ENCODE data around the gene GLT6D1. TPM values are rescaled to one million over a fixed set of nuclear protein-coding genes. Genes with fewer than 3 reads are reported as not detected.

The GLT6D1 gene
- total RNA-seq, 2 donors from 2014 or later: not detected

GRCh38 chr9:135667463-135668001 lies 28.2 kb upstream of the GLT6D1 start:
- Histone ChIP-seq H3K36me3 (no peaks in the 10 kb centered on the region), H3K27ac (no peak overlapping the region), H3K4me3 (no peak overlapping the region), H3K4me1 (no peaks in the 10 kb centered on the region), H3K27me3 (no peaks in the 10 kb centered on the region), H3K9me3 (no peaks in the 10 kb centered on the region)
- no peak for TF ChIP-seq CTCF (IDR thresholded peaks at IDR 0.05)
- DNase-seq (ENCODE audit: low spot score): no peak

GRCh38 chr9:135666534-135667462 lies 27.5 kb upstream of the GLT6D1 start:
- Histone ChIP-seq H3K4me1 (no peaks in the 10 kb centered on the region), H3K4me3 (no peak overlapping the region), H3K27ac (no peak overlapping the region), H3K27me3 (no peaks in the 10 kb centered on the region), H3K36me3 (no peaks in the 10 kb centered on the region), H3K9me3 (no peaks in the 10 kb centered on the region)
- no peak for TF ChIP-seq CTCF (IDR thresholded peaks at IDR 0.05)
- no peak for DNase-seq (ENCODE audit: low spot score)

DNA sequence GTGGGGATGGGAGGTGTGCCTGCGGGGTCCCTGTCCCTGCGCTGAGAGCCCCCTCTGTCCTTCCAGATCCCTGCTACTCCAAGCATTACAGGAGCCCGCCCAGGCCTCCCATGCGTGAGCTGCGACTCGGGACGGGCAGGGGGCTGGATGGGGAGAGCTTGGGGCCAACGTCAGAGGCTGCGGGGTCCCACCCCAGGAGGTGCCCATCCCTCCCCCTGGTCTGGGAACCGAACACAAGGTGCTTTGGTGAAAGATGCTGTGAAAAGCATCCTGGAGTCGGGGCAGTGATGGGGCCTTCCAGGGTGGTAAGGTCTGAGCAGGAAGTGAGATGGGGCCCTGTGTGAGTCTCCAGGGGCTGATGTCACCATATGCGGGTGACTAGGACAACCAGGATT lies 26.5 kb upstream of the GLT6D1 start:
- TF ChIP-seq CTCF (IDR thresholded peaks at IDR 0.05): no peak
- H3K36me3 ChIP-seq: no peaks in the 10 kb centered on the region
- H3K27me3 ChIP-seq: no peaks in the 10 kb centered on the region

DNA sequence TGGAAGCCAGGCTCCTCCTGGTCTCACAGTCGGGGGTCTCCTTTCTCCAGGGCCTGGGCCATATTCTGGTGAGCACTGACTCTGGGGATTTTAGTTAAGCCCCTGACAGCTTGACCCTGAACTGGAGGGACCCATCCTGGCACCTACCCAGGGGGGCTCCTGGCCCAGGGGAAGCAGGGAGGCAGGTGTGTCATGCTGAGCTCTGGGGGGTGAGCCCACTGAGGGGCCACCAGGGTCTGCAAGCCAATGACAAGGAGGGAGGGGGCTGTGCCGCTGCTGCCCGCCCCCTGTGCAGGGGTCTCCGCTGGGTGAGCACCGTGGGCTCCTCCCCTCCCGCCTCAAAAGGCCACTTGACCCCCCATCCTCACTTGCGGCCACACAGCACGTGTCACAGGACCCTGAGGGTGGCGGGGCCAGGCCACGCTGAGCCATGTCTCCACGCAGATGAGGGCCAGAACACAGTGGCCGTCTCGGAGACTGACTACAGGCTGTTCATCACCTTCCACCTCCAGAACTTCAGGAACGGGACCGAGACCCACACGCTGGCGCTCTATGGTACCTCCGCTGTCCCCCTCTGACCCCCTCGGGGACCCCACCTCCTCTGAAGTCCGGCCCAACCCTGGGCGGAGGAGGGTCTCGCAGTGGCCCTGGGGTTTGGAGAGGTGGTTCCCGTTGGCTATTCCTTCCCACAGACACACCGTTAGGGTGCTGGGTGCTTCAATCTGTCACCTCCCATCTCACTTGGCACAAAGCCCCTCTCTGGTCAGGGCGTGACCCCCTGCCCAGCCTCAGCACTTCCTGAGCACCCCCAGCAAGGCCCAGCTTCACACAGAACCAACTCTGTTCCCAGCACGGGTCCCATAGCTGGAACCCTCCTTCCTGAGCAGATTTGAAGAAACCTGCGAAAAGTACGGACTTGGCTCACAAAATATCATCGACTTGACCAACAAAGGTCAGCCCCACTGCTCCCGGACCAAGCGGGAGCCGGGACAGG lies 25.8 kb upstream of the GLT6D1 start:
- no peak overlapping the region for H3K4me3 ChIP-seq
- H3K9me3 ChIP-seq: no peaks in the 10 kb centered on the region
- no peak overlapping the region for H3K27ac ChIP-seq
- H3K4me1 ChIP-seq: no peaks in the 10 kb centered on the region
- no peaks in the 10 kb centered on the region for H3K27me3 ChIP-seq
- no peak for TF ChIP-seq CTCF (IDR thresholded peaks at IDR 0.05)
- no peaks in the 10 kb centered on the region for H3K36me3 ChIP-seq
- DNase-seq (ENCODE audit: low spot score): no peak

More for the DNA sequence above, 26.5 kb upstream of the GLT6D1 start:
- H3K4me3 ChIP-seq: no peak overlapping the region
- no peaks in the 10 kb centered on the region for H3K4me1 ChIP-seq
- no peak for DNase-seq (ENCODE audit: low spot score)
- no peaks in the 10 kb centered on the region for H3K9me3 ChIP-seq
- H3K27ac ChIP-seq: no peak overlapping the region

- no peak for TF ChIP-seq CTCF (IDR thresholded peaks at IDR 0.05)
- Histone ChIP-seq H3K27ac (no peak overlapping the region), H3K27me3 (no peaks in the 10 kb centered on the region)
These were observed 24.9 kb upstream of the GLT6D1 start for GRCh38 chr9:135664266-135664665.

More at GRCh38 chr9:135664266-135664665, 24.9 kb upstream of the GLT6D1 start:
- H3K36me3 ChIP-seq: no peaks in the 10 kb centered on the region
- no peaks in the 10 kb centered on the region for H3K4me1 ChIP-seq
- no peak for DNase-seq (ENCODE audit: low spot score)
- no peaks in the 10 kb centered on the region for H3K9me3 ChIP-seq
- H3K4me3 ChIP-seq: no peak overlapping the region
